ENCODE data around the gene TBC1D24. TPM values are rescaled to one million over a fixed set of nuclear protein-coding genes. Genes with fewer than 3 reads are reported as not detected.

Gene TBC1D24
- total and polyA plus RNA-seq, 9 of the 15 experiments (the other 6 are each of a cell fraction or from before 2014, with no cell fraction given): 1.7 to 22.6 (median 7.2) TPM

- peak; percentile 42; the same call in 1 of the 2 replicates for TF ChIP-seq ZBTB40 (IDR thresholded peaks at IDR 0.05)
- no peak for TF ChIP-seq ZBTB40 (CRISPR knock-in tag; IDR thresholded peaks at IDR 0.05)
- no peak for TF ChIP-seq HDAC6 (IDR thresholded peaks at IDR 0.05; ENCODE audit: low read depth, low read length)
- TF ChIP-seq ZNF655 (CRISPR knock-in tag; IDR thresholded peaks at IDR 0.05): no peak
- 0 out of 2 replicates have a peak, but pooled peaks have one; percentile 22 for TF ChIP-seq HMGXB4 (CRISPR knock-in tag; IDR thresholded peaks at IDR 0.05)
- peak; percentile 94 for TF ChIP-seq L3MBTL2 (IDR thresholded peaks at IDR 0.05)
- TF ChIP-seq ERF (CRISPR knock-in tag; IDR thresholded peaks at IDR 0.05): peak; percentile 36; the same call in 1 of the 2 replicates
- TF ChIP-seq ILK (tag; IDR thresholded peaks at IDR 0.05; ENCODE audit: borderline replicate concordance, low read depth): no peak
- TF ChIP-seq NR2C1 (IDR thresholded peaks at IDR 0.05): no peak
- 0 out of 2 replicates have a peak, but pooled peaks have one; percentile 38 for TF ChIP-seq NR2C1 (tag; IDR thresholded peaks at IDR 0.05)
- TF ChIP-seq ZNF263 (CRISPR knock-in tag; IDR thresholded peaks at IDR 0.05; ENCODE audit: borderline replicate concordance): peak; percentile 73; the same call in 1 of the 2 replicates
- TF ChIP-seq ZKSCAN3 (CRISPR knock-in tag; IDR thresholded peaks at IDR 0.05): no peak
- TF ChIP-seq CHAMP1 (IDR thresholded peaks at IDR 0.05): no peak
- no peak for TF ChIP-seq CBFA2T2 (conservative IDR thresholded peaks at IDR 0.05)
- TF ChIP-seq ZNF12 (CRISPR knock-in tag; IDR thresholded peaks at IDR 0.05): 0 out of 2 replicates have a peak, but pooled peaks have one; percentile 16
Measured at GRCh38 chr16:2428784-2429033, 46.2 kb upstream of the TBC1D24 start (continued).
